Left lobe of liver (tissue), 2 donors: ENCODE measurements around the gene PITX1. TPM values are rescaled to one million over a fixed set of nuclear protein-coding genes. Genes with fewer than 3 reads are reported as not detected.
"Not testable (repeated sequence)": the region's sequence is repeated elsewhere in the genome, so short reads cannot be mapped to it uniquely, and the experiment has no call there.

Source experiments
- ATAC-seq: fragments of 200-7000 bp; cut with Tn5 transposase; one replicate; pipeline ENCODE4 v1.9.1; 2020; ENCODE audit warnings: mild to moderate bottlenecking, moderate library complexity
- DNase-seq: peaks from one replicate; pipeline ENCODE4 v3.0.0-alpha.2; 2020; ENCODE audit warnings: low spot score
- total RNA-seq: library from RNA; stranded (reverse); gene quantifications from one replicate; pipeline ENCODE4 v1.2.1, GENCODE V29; 2021
- donor health status: DM: no; HTN: no; CAD: no; lungs with moderate emphysema.
- donor health status: DM: no; HTN: yes; CAD: no.

PITX1 gene
- total RNA-seq, 1 donor from 2014 or later: 0.40 TPM

- no peak for DNase-seq
- no peak for ATAC-seq
These were observed 22.5 kb downstream of the PITX1 start for GRCh38 chr5:135011355-135012032.

GRCh38 chr5:135010502-135011354 is 23.3 kb downstream of the PITX1 start:
- DNase-seq: no peak

GRCh38 chr5:135009736-135010501 is 24.1 kb downstream of the PITX1 start:
- no peak for DNase-seq
- no peak for ATAC-seq

More at GRCh38 chr5:135010502-135011354, 23.3 kb downstream of the PITX1 start:
- ATAC-seq: no peak

- DNase-seq (no peak), ATAC-seq (no peak)
These were observed 24.9 kb downstream of the PITX1 start for GRCh38 chr5:135008981-135009735.

- DNase-seq: no peak
These were observed 25.5 kb downstream of the PITX1 start for GRCh38 chr5:135008556-135008955.

GRCh38 chr5:135007749-135008363 is 26.2 kb downstream of the PITX1 start:
- no peak for DNase-seq
- no peak for ATAC-seq

More at GRCh38 chr5:135008556-135008955, 25.5 kb downstream of the PITX1 start:
- ATAC-seq: no peak

- DNase-seq (no peak), ATAC-seq (no peak)
These were observed 26.7 kb downstream of the PITX1 start for GRCh38 chr5:135007305-135007704.

GRCh38 chr5:135005076-135005475 is 29.0 kb downstream of the PITX1 start:
- ATAC-seq: no peak
- DNase-seq: no peak

- DNase-seq (no peak), ATAC-seq (no peak)
These were observed 29.7 kb downstream of the PITX1 start for GRCh38 chr5:135004376-135004775.

GRCh38 chr5:134998068-134998467 is 36.0 kb downstream of the PITX1 start:
- ATAC-seq, DNase-seq: not testable (repeated sequence)

- ATAC-seq: no peak
These were observed 37.0 kb downstream of the PITX1 start for GRCh38 chr5:134997015-134997414.

GRCh38 chr5:134995850-134996402 is 38.1 kb downstream of the PITX1 start:
- no peak for ATAC-seq
- DNase-seq: no peak

More at GRCh38 chr5:134997015-134997414, 37.0 kb downstream of the PITX1 start:
- no peak for DNase-seq

GRCh38 chr5:134994560-134995156 is 39.4 kb downstream of the PITX1 start:
- ATAC-seq: no peak
- no peak for DNase-seq

GRCh38 chr5:134993161-134993560 is 40.9 kb downstream of the PITX1 start:
- ATAC-seq (no peak), DNase-seq (no peak)

GRCh38 chr5:134992148-134992547 is 41.9 kb downstream of the PITX1 start:
- ATAC-seq (no peak), DNase-seq (no peak)

GRCh38 chr5:134990183-134990582 is 43.8 kb downstream of the PITX1 start:
- DNase-seq, ATAC-seq: not testable (repeated sequence)

- DNase-seq: no peak
- no peak for ATAC-seq
These were observed 44.7 kb downstream of the PITX1 start for GRCh38 chr5:134989266-134989830.

- ATAC-seq (no peak), DNase-seq (no peak)
These were observed 51.8 kb downstream of the PITX1 start for GRCh38 chr5:134982230-134982629.

- ATAC-seq (no peak), DNase-seq (no peak)
These were observed 54.6 kb downstream of the PITX1 start for GRCh38 chr5:134979416-134979815.
